Activated B cell treated with CpG ODN at 0.5 μM for 24 hours (primary cell): ENCODE measurements around the gene EIF2B1. TPM values are rescaled to one million over a fixed set of nuclear protein-coding genes. Genes with fewer than 3 reads are reported as not detected.

ENCODE experiments used
- ATAC-seq: fragments of 200-7000 bp; cut with Tn5 transposase; one replicate; pipeline ENCODE4 v1.10.0; 2021; ENCODE audit warnings: low read depth, mild to moderate bottlenecking, moderate library complexity
- CTCF ChIA-PET: fragments of 350-600 bp; sonication (Branson Sonifier 250); formaldehyde crosslinking; loops from one replicate; lab custom pipeline; 2021; ENCODE audit warnings: antibody characterized with exemption; lab: Charles Lee
- POLR2A ChIA-PET: fragments of 350-600 bp; sonication (Branson Sonifier 250); formaldehyde crosslinking; loops from one replicate; lab custom pipeline; 2021; ENCODE audit warnings: antibody characterized with exemption; lab: Charles Lee
- DNase-seq: peaks from one replicate; pipeline ENCODE4 v3.0.0; 2022
- H3K27ac Mint-ChIP-seq: one replicate; pipeline ENCODE4 v1.8.0; 2020; ENCODE audit warnings: mixed read lengths
- H3K27me3 Mint-ChIP-seq: one replicate; pipeline ENCODE4 v1.8.0; 2021; ENCODE audit warnings: mixed read lengths
- H3K36me3 Mint-ChIP-seq: one replicate; pipeline ENCODE4 v1.8.0; 2021; ENCODE audit warnings: low read depth, mixed read lengths
- H3K4me1 Mint-ChIP-seq: one replicate; pipeline ENCODE4 v1.8.0; 2021; ENCODE audit warnings: mixed read lengths
- H3K4me3 Mint-ChIP-seq: one replicate; pipeline ENCODE4 v1.8.0; 2020; ENCODE audit warnings: mild to moderate bottlenecking, mixed read lengths
- H3K9me3 Mint-ChIP-seq: one replicate; pipeline ENCODE4 v1.8.0; 2020; ENCODE audit warnings: mixed read lengths
- CTCF ChIP-seq: fragments of 200-600 bp; IDR thresholded peaks from one replicate; pipeline ENCODE4 v1.8.0; 2022; ENCODE audit warnings: antibody characterized with exemption, mild to moderate bottlenecking
- intact Hi-C: fragments of 100-400 bp; cut with micrococcal nuclease; formaldehyde crosslinking; loops from one replicate; pipeline ENCODE4 v1.15.1; 2024
- total RNA-seq: library from RNA; stranded (reverse); gene quantifications from 2 replicates; pipeline ENCODE4 v1.2.3, GENCODE V29; 2022

Gene EIF2B1
- total RNA-seq, 1 donor from 2014 or later = 67.3 TPM

DNA sequence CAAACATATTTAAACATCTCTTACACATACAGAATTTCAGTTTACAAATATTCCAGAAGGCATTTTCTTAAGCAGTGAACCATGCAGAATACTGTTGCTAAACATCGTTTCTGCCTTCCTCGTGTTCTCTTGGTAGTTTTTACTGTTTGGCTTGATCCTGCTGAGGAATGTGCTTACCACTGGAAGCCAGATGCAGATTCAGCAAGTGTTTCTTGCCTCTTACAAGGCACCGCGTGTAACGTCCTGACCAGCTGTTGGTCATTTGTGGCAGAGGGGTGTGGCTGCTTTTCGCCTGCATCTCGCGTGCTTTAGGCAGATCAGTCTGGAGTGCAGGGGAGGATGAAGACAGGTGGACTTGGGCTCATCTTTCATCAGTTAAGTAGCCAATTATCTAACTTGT is 12.4 kb downstream of the EIF2B1 start:
- no peak for ATAC-seq

DNA sequence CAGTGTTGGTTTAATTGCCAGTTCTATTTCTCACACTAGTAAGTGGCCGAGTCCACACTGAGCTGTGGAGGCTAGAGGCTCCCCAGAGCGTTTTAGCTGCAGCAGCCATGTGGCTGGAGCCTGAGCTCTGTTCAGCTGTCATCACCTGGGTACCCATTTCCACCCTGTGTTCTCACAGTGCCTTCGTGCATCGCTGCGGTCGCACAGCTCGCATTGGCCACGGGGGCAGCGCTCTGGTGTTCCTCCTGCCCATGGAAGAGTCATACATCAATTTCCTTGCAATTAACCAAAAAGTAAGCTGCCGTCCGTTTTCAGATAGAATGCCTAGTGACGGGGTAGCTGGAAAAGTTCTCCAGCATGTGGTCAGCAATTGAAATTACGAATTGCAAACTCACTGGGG is 15.9 kb downstream of the EIF2B1 start:
- H3K4me3 Mint-ChIP-seq = no peak overlapping the region
- no peaks in the 10 kb centered on the region for H3K4me1 Mint-ChIP-seq
- H3K27me3 Mint-ChIP-seq = no peaks in the 10 kb centered on the region
- no peak overlapping the region for H3K27ac Mint-ChIP-seq
- intact Hi-C loops = loop anchor here (5.0 kb wide), 1 partner anchor 575 kb away; no protein-coding TSS in a partner anchor
- ChIA-PET POLR2A (interaction anchor here (0.7 kb wide), 2 partner anchors 112 to 576 kb away, joined by 5 to 6 read pairs; no protein-coding TSS in a partner anchor), CTCF (interaction anchor here (1.5 to 2.0 kb wide), 2 partner anchors 10 to 353 kb away, joined by 4 to 5 read pairs; no protein-coding TSS in a partner anchor)
- ATAC-seq (no peak), DNase-seq (no peak)
- H3K9me3 Mint-ChIP-seq = no peaks in the 10 kb centered on the region
- peaks cover 86% of the 10 kb centered on the region for H3K36me3 Mint-ChIP-seq
- TF ChIP-seq CTCF = no peak

More for the DNA sequence above, 12.4 kb downstream of the EIF2B1 start:
- CTCF ChIA-PET = interaction anchor here (1.8 kb wide), 1 partner anchor 352 kb away, joined by 4 read pairs; no protein-coding TSS in a partner anchor
- intact Hi-C loops = no loop called here
- Mint-ChIP-seq H3K4me3 (no peak overlapping the region), H3K9me3 (no peaks in the 10 kb centered on the region), H3K27me3 (no peaks in the 10 kb centered on the region), H3K36me3 (peaks cover 78% of the 10 kb centered on the region), H3K4me1 (no peaks in the 10 kb centered on the region), H3K27ac (no peak overlapping the region)
- no peak for TF ChIP-seq CTCF
- DNase-seq = no peak
- POLR2A ChIA-PET = no interaction called here

GRCh38 chr12:123617144-123617543 is 16.3 kb downstream of the EIF2B1 start:
- ATAC-seq (no peak), DNase-seq (no peak)
- ChIA-PET POLR2A (interaction anchor here (0.7 kb wide), 1 partner anchor 576 kb away, joined by 6 read pairs; no protein-coding TSS in a partner anchor), CTCF (interaction anchor here (2.0 kb wide), 1 partner anchor 11 kb away, joined by 5 read pairs; no protein-coding TSS in a partner anchor)
- Mint-ChIP-seq H3K36me3 (peaks cover 86% of the 10 kb centered on the region), H3K27ac (no peak overlapping the region), H3K9me3 (no peaks in the 10 kb centered on the region), H3K27me3 (no peaks in the 10 kb centered on the region), H3K4me1 (no peaks in the 10 kb centered on the region), H3K4me3 (no peak overlapping the region)
- TF ChIP-seq CTCF = no peak
- intact Hi-C loops = loop anchor here (5.0 kb wide), 1 partner anchor 575 kb away; no protein-coding TSS in a partner anchor

- ATAC-seq (no peak), DNase-seq (no peak)
- TF ChIP-seq CTCF = no peak
- ChIA-PET POLR2A (no interaction called here), CTCF (no interaction called here)
- H3K36me3 Mint-ChIP-seq = peaks cover 82% of the 10 kb centered on the region
- no peak overlapping the region for H3K4me3 Mint-ChIP-seq
- H3K27ac Mint-ChIP-seq = no peak overlapping the region
- no peaks in the 10 kb centered on the region for H3K9me3 Mint-ChIP-seq
- intact Hi-C loops = no loop called here
- no peaks in the 10 kb centered on the region for H3K4me1 Mint-ChIP-seq
- no peaks in the 10 kb centered on the region for H3K27me3 Mint-ChIP-seq
Observed at GRCh38 chr12:123614531-123614930, 19.0 kb downstream of the EIF2B1 start.

DNA sequence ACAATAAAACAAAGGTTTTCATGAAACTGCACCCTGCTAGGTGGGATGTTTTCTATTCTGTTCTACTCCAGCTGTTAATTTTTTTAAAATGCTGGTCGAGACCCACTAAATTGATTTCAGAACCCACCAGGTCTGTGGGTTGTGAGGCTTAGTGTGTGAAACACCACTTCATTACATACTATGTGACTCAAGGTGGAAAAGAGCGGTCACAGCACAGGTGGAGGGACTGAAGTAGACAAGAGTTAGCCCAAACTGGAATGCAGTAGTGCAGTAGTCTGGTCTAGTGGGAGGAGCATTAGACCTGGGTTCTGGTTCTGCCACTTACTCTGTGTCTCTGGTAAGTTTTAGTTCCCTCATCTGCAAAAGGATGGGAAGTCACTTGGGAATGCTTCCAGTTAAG is 19.4 kb downstream of the EIF2B1 start:
- Mint-ChIP-seq H3K27ac (no peak overlapping the region), H3K9me3 (no peaks in the 10 kb centered on the region), H3K4me1 (no peaks in the 10 kb centered on the region), H3K27me3 (no peaks in the 10 kb centered on the region), H3K36me3 (peaks cover 83% of the 10 kb centered on the region), H3K4me3 (no peak overlapping the region)
- no peak for DNase-seq
- no peak for TF ChIP-seq CTCF
- ChIA-PET POLR2A (no interaction called here), CTCF (no interaction called here)
- no peak for ATAC-seq
- intact Hi-C loops = no loop called here
